Measurements from ENCODE around the gene GGNBP2. TPM values are rescaled to one million over a fixed set of nuclear protein-coding genes. Genes with fewer than 3 reads are reported as not detected.

GGNBP2 gene
- total and polyA plus RNA-seq, 9 donors, result 45.1 to 92.1 (median 66.2) TPM

DNA sequence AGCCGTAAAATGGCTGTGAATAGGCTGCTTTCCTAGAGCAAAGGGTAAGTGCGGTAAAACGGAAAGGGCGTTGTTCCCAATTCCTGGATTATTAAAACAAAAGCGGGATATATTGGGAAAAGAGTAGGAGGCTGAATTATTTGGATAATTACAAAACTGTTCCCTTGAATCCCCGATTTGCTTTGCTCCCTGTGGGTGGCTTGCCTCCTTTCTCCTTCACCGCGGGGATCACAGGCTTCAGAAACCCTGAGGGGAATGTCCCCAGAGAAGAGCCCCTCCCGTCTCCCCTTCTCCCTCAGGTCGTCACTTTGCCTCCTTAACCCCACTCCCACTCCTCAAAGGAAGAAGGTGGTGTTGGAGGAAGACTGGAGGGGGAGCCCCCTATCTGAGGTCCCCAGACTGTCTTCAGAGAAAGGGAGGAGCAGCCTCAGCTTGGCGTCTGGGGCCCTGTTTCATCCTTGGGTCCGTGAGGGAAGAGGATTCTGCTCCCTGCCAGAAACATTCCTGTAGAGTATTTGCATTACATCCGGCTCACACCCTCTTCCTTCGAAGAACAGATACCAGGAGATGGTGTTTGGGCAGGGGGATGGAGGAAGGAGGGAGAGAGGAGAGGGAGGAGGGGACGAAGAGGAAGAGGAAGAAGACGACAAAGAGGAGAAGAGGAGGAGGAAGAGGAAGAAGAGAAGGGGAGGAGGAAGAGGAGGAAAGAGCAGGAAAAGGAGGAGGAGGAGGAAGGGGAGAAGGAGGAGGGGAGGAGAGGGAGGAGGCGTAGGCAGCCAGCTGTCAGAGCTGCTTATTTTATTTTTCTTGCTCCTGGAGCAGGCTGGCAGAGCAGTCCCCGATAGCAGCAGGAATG, 88.4 kb downstream of the GGNBP2 start:
- Histone ChIP-seq H3K27me3 (no peaks in the 10 kb centered on the region), H3K27ac (no peak overlapping the region), H3K4me3 (no peak overlapping the region), H3K4me1 (ENCODE audit: insufficient read depth) (no peaks in the 10 kb centered on the region), H3K9me3 (no peaks in the 10 kb centered on the region), H3K36me3 (no peaks in the 10 kb centered on the region)
- no peak for DNase-seq
- intact Hi-C loops (cut with DNase I), result loop anchor here in 3 of 4 donors (5.0 to 10.0 kb wide), 2 partner anchors 414 to 422 kb away; no protein-coding TSS in a partner anchor
- TF ChIP-seq, protein P1, sequence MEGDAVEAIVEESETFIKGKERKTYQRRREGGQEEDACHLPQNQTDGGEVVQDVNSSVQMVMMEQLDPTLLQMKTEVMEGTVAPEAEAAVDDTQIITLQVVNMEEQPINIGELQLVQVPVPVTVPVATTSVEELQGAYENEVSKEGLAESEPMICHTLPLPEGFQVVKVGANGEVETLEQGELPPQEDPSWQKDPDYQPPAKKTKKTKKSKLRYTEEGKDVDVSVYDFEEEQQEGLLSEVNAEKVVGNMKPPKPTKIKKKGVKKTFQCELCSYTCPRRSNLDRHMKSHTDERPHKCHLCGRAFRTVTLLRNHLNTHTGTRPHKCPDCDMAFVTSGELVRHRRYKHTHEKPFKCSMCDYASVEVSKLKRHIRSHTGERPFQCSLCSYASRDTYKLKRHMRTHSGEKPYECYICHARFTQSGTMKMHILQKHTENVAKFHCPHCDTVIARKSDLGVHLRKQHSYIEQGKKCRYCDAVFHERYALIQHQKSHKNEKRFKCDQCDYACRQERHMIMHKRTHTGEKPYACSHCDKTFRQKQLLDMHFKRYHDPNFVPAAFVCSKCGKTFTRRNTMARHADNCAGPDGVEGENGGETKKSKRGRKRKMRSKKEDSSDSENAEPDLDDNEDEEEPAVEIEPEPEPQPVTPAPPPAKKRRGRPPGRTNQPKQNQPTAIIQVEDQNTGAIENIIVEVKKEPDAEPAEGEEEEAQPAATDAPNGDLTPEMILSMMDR (IDR thresholded peaks at IDR 0.05), result no peak
- TF ChIP-seq POLR2A (IDR thresholded peaks at IDR 0.05) (no peak), EP300 (IDR thresholded peaks at IDR 0.05) (no peak)
- 22 to 27% (median 24%) methylated on average over 18 of the region's 18 CpGs for WGBS, 3 donors

Other genes starting within 250 kb of the GGNBP2 start
- not detected for gene TBC1D3G, start 221.0 kb upstream of the GGNBP2 start, total RNA-seq
- under 1 TPM in 1 of 2 donors, not detected in 1; 0.10 TPM for gene TBC1D3G, start 221.0 kb upstream of the GGNBP2 start, polyA plus RNA-seq
- not detected for gene TBC1D3H, start 156.5 kb upstream of the GGNBP2 start, total RNA-seq
- gene TBC1D3H, start 156.5 kb upstream of the GGNBP2 start, polyA plus RNA-seq, result not detected
- 10 to 100 TPM; 27.7 to 47.2 (median 29.9) TPM for gene ZNHIT3, start 58.2 kb upstream of the GGNBP2 start, total RNA-seq
- 10 to 100 TPM; 59.5 to 63.5 TPM for gene ZNHIT3, start 58.2 kb upstream of the GGNBP2 start, polyA plus RNA-seq
- 10 to 100 TPM; 20.0 to 46.7 (median 28.8) TPM for gene MYO19, start 10.1 kb upstream of the GGNBP2 start, total RNA-seq
- gene MYO19, start 10.1 kb upstream of the GGNBP2 start, polyA plus RNA-seq, result 10 to 100 TPM; 13.4 to 13.9 TPM
- gene PIGW, start 9.9 kb upstream of the GGNBP2 start, total RNA-seq, result 1 to 10 TPM in 6 of 7 donors, under 1 TPM in 1; 0.60 to 10.0 (median 4.6) TPM
- 1 to 10 TPM; 3.0 to 7.1 TPM for gene PIGW, start 9.9 kb upstream of the GGNBP2 start, polyA plus RNA-seq
- 1 to 10 TPM; 3.0 to 9.6 (median 6.6) TPM for gene DHRS11, start 47.0 kb downstream of the GGNBP2 start, total RNA-seq
- gene DHRS11, start 47.0 kb downstream of the GGNBP2 start, polyA plus RNA-seq, result 10 to 100 TPM in 1 of 2 donors, 1 to 10 TPM in 1; 6.3 to 10.2 TPM
- 1 to 10 TPM; 6.0 to 8.1 (median 6.8) TPM for gene MRM1, start 56.7 kb downstream of the GGNBP2 start, total RNA-seq
- 1 to 10 TPM; 2.7 to 6.5 TPM for gene MRM1, start 56.7 kb downstream of the GGNBP2 start, polyA plus RNA-seq